ENCODE data around the gene OSGEPL1. TPM values are rescaled to one million over a fixed set of nuclear protein-coding genes. Genes with fewer than 3 reads are reported as not detected.
"Not testable (repeated sequence)": the region's sequence is repeated elsewhere in the genome, so short reads cannot be mapped to it uniquely, and the experiment has no call there.

OSGEPL1 gene
- total RNA-seq, 1 experiment from 2014 or later: 8.6 TPM

GRCh38 chr2:189726271-189726670, 36.3 kb downstream of the OSGEPL1 start:
- H3K4me1 Mint-ChIP-seq (ENCODE audit: low read depth, unreplicated experiment): no peaks in the 10 kb centered on the region
- CTCF ChIA-PET: no interaction called here
- no peak overlapping the region for H3K27ac Mint-ChIP-seq (ENCODE audit: unreplicated experiment)
- intact Hi-C loops (cut with micrococcal nuclease; ENCODE audit: unreplicated experiment): no loop called here
- no peaks in the 10 kb centered on the region for H3K27me3 Mint-ChIP-seq (ENCODE audit: unreplicated experiment)
- no peak for DNase-seq
- TF ChIP-seq, protein P1, sequence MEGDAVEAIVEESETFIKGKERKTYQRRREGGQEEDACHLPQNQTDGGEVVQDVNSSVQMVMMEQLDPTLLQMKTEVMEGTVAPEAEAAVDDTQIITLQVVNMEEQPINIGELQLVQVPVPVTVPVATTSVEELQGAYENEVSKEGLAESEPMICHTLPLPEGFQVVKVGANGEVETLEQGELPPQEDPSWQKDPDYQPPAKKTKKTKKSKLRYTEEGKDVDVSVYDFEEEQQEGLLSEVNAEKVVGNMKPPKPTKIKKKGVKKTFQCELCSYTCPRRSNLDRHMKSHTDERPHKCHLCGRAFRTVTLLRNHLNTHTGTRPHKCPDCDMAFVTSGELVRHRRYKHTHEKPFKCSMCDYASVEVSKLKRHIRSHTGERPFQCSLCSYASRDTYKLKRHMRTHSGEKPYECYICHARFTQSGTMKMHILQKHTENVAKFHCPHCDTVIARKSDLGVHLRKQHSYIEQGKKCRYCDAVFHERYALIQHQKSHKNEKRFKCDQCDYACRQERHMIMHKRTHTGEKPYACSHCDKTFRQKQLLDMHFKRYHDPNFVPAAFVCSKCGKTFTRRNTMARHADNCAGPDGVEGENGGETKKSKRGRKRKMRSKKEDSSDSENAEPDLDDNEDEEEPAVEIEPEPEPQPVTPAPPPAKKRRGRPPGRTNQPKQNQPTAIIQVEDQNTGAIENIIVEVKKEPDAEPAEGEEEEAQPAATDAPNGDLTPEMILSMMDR (IDR thresholded peaks at IDR 0.05; ENCODE audit: unreplicated experiment): no peak
- H3K9me3 Mint-ChIP-seq (ENCODE audit: low read depth, unreplicated experiment): no peaks in the 10 kb centered on the region
- H3K4me3 Mint-ChIP-seq (ENCODE audit: low read depth, unreplicated experiment): no peak overlapping the region
- no peaks in the 10 kb centered on the region for H3K36me3 Mint-ChIP-seq (ENCODE audit: insufficient read depth, unreplicated experiment)
- no TSS peak for BruUV-seq (replicated peaks)

GRCh38 chr2:189723192-189723591, 39.4 kb downstream of the OSGEPL1 start:
- H3K4me3 Mint-ChIP-seq (ENCODE audit: low read depth, unreplicated experiment): no peak overlapping the region
- intact Hi-C loops (cut with micrococcal nuclease; ENCODE audit: unreplicated experiment): no loop called here
- no peaks in the 10 kb centered on the region for H3K27me3 Mint-ChIP-seq (ENCODE audit: unreplicated experiment)
- H3K27ac Mint-ChIP-seq (ENCODE audit: unreplicated experiment): no peak overlapping the region
- H3K9me3 Mint-ChIP-seq (ENCODE audit: low read depth, unreplicated experiment): no peaks in the 10 kb centered on the region
- TF ChIP-seq, protein P1 (IDR thresholded peaks at IDR 0.05; ENCODE audit: unreplicated experiment): no peak
- CTCF ChIA-PET: no interaction called here
- no peaks in the 10 kb centered on the region for H3K4me1 Mint-ChIP-seq (ENCODE audit: low read depth, unreplicated experiment)
- no peak for DNase-seq
- H3K36me3 Mint-ChIP-seq (ENCODE audit: insufficient read depth, unreplicated experiment): no peaks in the 10 kb centered on the region
- BruUV-seq (replicated peaks): no TSS peak

- peaks cover 9% of the 10 kb centered on the region for H3K9me3 Mint-ChIP-seq (ENCODE audit: low read depth, unreplicated experiment)
- CTCF ChIA-PET: no interaction called here
- no TSS peak for BruUV-seq (replicated peaks)
These were observed 43.0 kb downstream of the OSGEPL1 start for GRCh38 chr2:189719571-189719970.

GRCh38 chr2:189717593-189717992, 45.0 kb downstream of the OSGEPL1 start:
- BruUV-seq (replicated peaks); DNase-seq; H3K27ac Mint-ChIP-seq (ENCODE audit: unreplicated experiment); H3K36me3 Mint-ChIP-seq (ENCODE audit: insufficient read depth, unreplicated experiment); H3K27me3 Mint-ChIP-seq (ENCODE audit: unreplicated experiment); H3K4me3 Mint-ChIP-seq (ENCODE audit: low read depth, unreplicated experiment); intact Hi-C loops (cut with micrococcal nuclease; ENCODE audit: unreplicated experiment); CTCF ChIA-PET; H3K4me1 Mint-ChIP-seq (ENCODE audit: low read depth, unreplicated experiment): not testable (repeated sequence)
- peaks cover 18% of the 10 kb centered on the region for H3K9me3 Mint-ChIP-seq (ENCODE audit: low read depth, unreplicated experiment)

More at GRCh38 chr2:189719571-189719970, 43.0 kb downstream of the OSGEPL1 start:
- Mint-ChIP-seq H3K4me3 (ENCODE audit: low read depth, unreplicated experiment) (no peak overlapping the region), H3K27me3 (ENCODE audit: unreplicated experiment) (no peaks in the 10 kb centered on the region), H3K36me3 (ENCODE audit: insufficient read depth, unreplicated experiment) (no peaks in the 10 kb centered on the region), H3K27ac (ENCODE audit: unreplicated experiment) (no peak overlapping the region), H3K4me1 (ENCODE audit: low read depth, unreplicated experiment) (no peaks in the 10 kb centered on the region)
- DNase-seq: no peak
- TF ChIP-seq, protein P1 (IDR thresholded peaks at IDR 0.05; ENCODE audit: unreplicated experiment): no peak
- intact Hi-C loops (cut with micrococcal nuclease; ENCODE audit: unreplicated experiment): no loop called here

- no peak overlapping the region for H3K4me3 Mint-ChIP-seq (ENCODE audit: low read depth, unreplicated experiment)
- H3K27me3 Mint-ChIP-seq (ENCODE audit: unreplicated experiment): no peaks in the 10 kb centered on the region
- CTCF ChIA-PET: no interaction called here
- BruUV-seq (replicated peaks): no TSS peak
- intact Hi-C loops (cut with micrococcal nuclease; ENCODE audit: unreplicated experiment): no loop called here
- TF ChIP-seq, protein P1 (IDR thresholded peaks at IDR 0.05; ENCODE audit: unreplicated experiment): no peak
- H3K27ac Mint-ChIP-seq (ENCODE audit: unreplicated experiment): no peak overlapping the region
- peaks cover 10% of the 10 kb centered on the region for H3K9me3 Mint-ChIP-seq (ENCODE audit: low read depth, unreplicated experiment)
- no peaks in the 10 kb centered on the region for H3K36me3 Mint-ChIP-seq (ENCODE audit: insufficient read depth, unreplicated experiment)
- DNase-seq: no peak
- H3K4me1 Mint-ChIP-seq (ENCODE audit: low read depth, unreplicated experiment): no peaks in the 10 kb centered on the region
These were observed 52.9 kb downstream of the OSGEPL1 start for GRCh38 chr2:189709501-189710221.
